ENCODE results near the gene VAC14.

The VAC14 gene

DNA sequence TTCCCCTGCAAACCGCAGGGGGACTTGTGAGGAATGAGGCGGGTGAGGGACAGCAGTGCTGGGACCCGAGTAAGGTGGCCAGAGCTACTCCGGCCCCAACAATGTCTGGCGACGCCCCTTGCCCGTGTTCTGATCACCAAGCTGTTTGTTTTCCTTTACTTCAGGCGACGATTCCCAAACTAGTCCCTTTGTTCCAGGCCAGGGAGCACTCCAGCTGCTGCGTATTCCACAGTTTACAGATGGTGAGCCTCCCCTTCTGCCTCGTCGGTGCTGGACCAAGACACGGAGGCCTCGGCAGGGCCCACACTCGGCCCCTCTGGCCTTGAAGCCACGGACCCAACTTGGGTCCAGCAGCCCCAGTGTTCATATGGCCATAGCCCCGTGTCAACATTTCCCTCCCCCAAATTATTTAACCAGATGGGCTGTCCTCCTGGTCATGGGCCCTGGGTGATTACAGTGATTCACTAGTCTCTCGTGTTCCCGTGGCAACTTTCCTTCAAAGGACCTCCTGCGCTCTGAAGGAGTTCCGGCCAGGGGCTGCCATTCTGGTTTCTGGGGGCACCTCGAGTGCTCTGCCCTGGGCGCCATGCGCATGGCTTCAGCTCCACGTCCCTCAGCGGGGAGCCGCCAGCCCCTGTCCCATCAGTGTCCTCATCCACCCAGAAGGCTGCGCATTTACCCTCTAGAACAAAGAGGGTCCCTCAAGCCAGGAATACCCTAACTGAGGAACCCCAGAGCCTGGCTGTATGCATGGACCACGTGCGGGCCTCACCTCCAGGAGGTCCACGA is 90.3 kb downstream of the VAC14 start:
- H3K27me3 ChIP-seq (ENCODE audit: insufficient read depth, poor library complexity, severe bottlenecking): no peaks in the 10 kb centered on the region
- DNase-seq (ENCODE audit: low read depth in 1 of 2, low spot score in 1 of 2): no peak
- H3K4me3 ChIP-seq (replicated peaks; ENCODE audit: insufficient read depth, low read length): no peak overlapping the region
- TF ChIP-seq POLR2AphosphoS5 (IDR thresholded peaks at IDR 0.05; ENCODE audit: low read depth) (no peak), SPI1 (IDR thresholded peaks at IDR 0.05; ENCODE audit: borderline replicate concordance, low read depth) (no peak), CTCF (IDR thresholded peaks at IDR 0.05; ENCODE audit: insufficient read depth, low read length) (no peak), GABPA (IDR thresholded peaks at IDR 0.05; ENCODE audit: low read depth) (no peak)
- TF ChIP-seq, protein P1, sequence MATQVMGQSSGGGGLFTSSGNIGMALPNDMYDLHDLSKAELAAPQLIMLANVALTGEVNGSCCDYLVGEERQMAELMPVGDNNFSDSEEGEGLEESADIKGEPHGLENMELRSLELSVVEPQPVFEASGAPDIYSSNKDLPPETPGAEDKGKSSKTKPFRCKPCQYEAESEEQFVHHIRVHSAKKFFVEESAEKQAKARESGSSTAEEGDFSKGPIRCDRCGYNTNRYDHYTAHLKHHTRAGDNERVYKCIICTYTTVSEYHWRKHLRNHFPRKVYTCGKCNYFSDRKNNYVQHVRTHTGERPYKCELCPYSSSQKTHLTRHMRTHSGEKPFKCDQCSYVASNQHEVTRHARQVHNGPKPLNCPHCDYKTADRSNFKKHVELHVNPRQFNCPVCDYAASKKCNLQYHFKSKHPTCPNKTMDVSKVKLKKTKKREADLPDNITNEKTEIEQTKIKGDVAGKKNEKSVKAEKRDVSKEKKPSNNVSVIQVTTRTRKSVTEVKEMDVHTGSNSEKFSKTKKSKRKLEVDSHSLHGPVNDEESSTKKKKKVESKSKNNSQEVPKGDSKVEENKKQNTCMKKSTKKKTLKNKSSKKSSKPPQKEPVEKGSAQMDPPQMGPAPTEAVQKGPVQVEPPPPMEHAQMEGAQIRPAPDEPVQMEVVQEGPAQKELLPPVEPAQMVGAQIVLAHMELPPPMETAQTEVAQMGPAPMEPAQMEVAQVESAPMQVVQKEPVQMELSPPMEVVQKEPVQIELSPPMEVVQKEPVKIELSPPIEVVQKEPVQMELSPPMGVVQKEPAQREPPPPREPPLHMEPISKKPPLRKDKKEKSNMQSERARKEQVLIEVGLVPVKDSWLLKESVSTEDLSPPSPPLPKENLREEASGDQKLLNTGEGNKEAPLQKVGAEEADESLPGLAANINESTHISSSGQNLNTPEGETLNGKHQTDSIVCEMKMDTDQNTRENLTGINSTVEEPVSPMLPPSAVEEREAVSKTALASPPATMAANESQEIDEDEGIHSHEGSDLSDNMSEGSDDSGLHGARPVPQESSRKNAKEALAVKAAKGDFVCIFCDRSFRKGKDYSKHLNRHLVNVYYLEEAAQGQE (IDR thresholded peaks at IDR 0.05; ENCODE audit: insufficient replicate concordance, low read depth): no peak
- H3K27ac ChIP-seq (replicated peaks): no peak overlapping the region

DNA sequence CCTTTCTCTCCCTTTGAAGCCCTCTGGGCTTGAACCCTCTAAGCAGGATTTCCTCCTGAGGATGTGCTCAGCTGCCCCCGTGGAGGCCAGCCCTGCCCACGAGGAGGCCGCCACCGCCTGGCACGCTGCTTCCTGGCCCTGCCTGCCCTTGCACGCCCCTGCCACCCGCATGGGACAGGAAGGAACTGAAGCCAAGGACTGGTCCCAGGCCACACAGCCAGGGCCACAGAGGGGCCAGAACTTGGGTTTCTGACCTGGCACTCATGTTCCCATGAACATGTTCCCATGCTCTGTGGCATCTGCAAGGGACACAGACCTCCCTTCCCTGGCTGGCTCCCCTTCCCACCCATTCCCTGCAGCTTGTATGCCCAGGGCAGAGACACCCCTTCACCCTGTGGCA is 91.0 kb downstream of the VAC14 start:
- no peaks in the 10 kb centered on the region for H3K27me3 ChIP-seq (ENCODE audit: insufficient read depth, poor library complexity, severe bottlenecking)
- no peak for DNase-seq (ENCODE audit: low read depth in 1 of 2, low spot score in 1 of 2)
- TF ChIP-seq, protein P1 (IDR thresholded peaks at IDR 0.05; ENCODE audit: insufficient replicate concordance, low read depth): no peak
- TF ChIP-seq GABPA (IDR thresholded peaks at IDR 0.05; ENCODE audit: low read depth): no peak
- 0 out of 2 replicates have a peak, but pooled peaks have one; percentile 32 for TF ChIP-seq POLR2AphosphoS5 (IDR thresholded peaks at IDR 0.05; ENCODE audit: low read depth)
- H3K4me3 ChIP-seq (replicated peaks; ENCODE audit: insufficient read depth, low read length): no peak overlapping the region
- H3K27ac ChIP-seq (replicated peaks): no peak overlapping the region

DNA sequence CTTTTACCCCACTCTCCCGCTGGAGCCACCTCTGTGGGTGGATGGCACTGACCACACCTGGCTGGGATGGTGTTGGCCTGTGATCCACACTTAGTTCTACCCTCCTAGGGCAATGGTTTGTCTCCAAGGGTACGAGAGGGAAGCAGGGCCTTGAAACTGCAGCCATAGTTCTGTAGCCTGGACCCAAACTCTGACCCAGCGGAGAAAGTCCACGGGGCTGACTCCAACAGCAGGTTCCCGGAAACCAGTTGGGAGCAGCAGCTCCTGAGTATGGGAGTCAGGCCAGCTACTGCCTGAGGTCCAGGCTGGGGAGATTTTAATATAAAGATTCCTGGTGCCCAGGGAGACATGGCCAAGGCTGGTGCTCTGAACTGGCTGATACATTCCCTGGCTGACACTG is 91.5 kb downstream of the VAC14 start:
- H3K27ac ChIP-seq (replicated peaks): no peak overlapping the region

More for the DNA sequence above, 91.5 kb downstream of the VAC14 start:
- TF ChIP-seq SPI1 (IDR thresholded peaks at IDR 0.05; ENCODE audit: borderline replicate concordance, low read depth) (no peak), GABPA (IDR thresholded peaks at IDR 0.05; ENCODE audit: low read depth) (no peak), POLR2AphosphoS5 (IDR thresholded peaks at IDR 0.05; ENCODE audit: low read depth) (no peak)
- TF ChIP-seq, protein P1 (IDR thresholded peaks at IDR 0.05; ENCODE audit: insufficient replicate concordance, low read depth): no peak
- Histone ChIP-seq H3K4me3 (replicated peaks; ENCODE audit: insufficient read depth, low read length) (no peak overlapping the region), H3K27me3 (ENCODE audit: insufficient read depth, poor library complexity, severe bottlenecking) (no peaks in the 10 kb centered on the region)
- DNase-seq (ENCODE audit: low read depth in 1 of 2, low spot score in 1 of 2): no peak
